Measurements from ENCODE around the gene SEM1.

- TF ChIP-seq CTCF (IDR thresholded peaks at IDR 0.05; ENCODE audit: low read depth, low read length) (no peak), POLR2A (IDR thresholded peaks at IDR 0.05; ENCODE audit: extremely low read depth, insufficient read length) (no peak), MYC (IDR thresholded peaks at IDR 0.05; ENCODE audit: low read depth, low read length) (no peak)
Observed at GRCh38 chr7:96691702-96692101, 17.9 kb downstream of the SEM1 start.
